GDM1 (cell line): ENCODE results near the gene TRIM43.
"Not testable (repeated sequence)": the region's sequence is repeated elsewhere in the genome, so short reads cannot be mapped to it uniquely, and the experiment has no call there.

Experiments used
- DNase-seq: peaks from one replicate; lab custom pipeline; 2025; lab: John Stamatoyannopoulos, UW

TRIM43 gene

DNA sequence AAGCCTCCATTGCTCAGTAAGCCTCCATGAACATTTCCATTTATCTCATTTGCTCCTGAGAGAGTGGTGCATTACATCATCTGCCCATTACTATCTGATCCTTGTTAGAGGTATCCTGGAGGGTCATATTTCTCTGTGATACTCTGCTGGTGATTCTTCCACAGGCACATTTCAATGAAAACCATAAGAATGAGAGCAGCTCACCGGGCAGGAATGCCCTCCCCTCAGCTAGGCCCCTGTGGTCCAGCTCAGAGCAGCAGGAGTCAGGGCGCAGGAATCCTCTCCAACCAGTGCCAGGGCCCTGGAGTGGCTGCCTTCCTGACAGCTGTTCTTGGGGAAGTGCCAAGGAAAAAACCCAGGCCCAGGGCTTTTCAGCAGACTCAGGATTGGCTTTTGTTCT lies 50.0 kb downstream of the TRIM43 start:
- DNase-seq: not testable (repeated sequence)

DNA sequence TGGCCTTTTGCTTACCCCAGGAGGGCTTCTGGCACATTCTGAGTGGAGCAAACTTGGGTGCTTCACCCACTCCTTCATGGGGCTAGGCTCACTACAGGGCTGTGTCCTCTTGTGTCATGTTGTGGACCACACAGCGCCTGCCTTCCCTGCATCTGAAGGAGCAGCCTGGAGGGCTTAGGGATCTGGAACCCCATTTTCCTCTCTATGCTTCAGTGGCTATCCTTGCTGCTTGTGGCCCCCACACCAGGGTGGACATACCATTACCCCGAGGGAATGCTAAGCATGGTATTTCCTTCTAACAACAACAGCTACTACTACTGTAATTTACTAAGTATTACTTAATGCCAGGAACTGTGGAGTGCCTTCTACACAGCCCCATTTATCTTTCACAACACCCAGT lies 50.6 kb downstream of the TRIM43 start:
- not testable (repeated sequence) for DNase-seq

DNA sequence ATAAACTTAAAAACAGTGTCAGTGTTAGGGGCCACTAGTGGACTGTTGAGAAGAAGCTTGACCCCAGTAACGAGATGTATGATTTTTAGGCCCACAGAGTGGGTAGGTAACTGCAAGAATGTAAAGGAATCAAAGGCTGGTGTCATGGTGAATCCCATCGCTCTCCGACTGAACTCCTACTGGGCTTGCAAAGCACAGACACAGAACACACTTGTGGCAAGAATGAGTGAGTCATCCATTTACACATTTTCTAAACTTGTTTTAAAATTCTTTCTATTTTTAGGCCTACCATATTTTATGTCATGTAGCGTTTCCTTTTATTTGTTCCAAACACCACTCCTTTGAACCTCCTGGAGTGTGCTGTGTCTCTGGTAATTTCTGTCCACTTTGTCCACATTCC lies 51.1 kb downstream of the TRIM43 start:
- DNase-seq: not testable (repeated sequence)

DNA sequence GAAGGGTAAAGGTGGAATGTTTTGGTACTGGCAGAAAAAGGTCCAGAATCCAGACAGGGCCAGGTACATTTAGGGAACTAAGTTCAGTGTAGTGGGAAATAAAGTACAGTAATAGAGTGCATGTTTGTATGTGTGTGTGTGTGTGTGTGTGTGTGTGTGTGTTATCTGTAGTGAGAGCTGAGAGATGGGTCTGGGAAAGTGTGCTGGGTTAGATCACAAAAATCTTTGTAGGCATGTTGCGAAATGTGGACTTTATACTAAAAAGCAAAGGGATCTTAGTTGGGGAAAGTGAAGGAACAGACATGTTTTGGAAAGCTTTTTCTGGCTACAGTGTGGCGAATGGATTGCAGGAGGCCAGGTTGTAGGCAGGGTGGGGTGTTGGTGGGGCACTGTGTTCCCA lies 53.5 kb downstream of the TRIM43 start:
- DNase-seq: not testable (repeated sequence)

DNA sequence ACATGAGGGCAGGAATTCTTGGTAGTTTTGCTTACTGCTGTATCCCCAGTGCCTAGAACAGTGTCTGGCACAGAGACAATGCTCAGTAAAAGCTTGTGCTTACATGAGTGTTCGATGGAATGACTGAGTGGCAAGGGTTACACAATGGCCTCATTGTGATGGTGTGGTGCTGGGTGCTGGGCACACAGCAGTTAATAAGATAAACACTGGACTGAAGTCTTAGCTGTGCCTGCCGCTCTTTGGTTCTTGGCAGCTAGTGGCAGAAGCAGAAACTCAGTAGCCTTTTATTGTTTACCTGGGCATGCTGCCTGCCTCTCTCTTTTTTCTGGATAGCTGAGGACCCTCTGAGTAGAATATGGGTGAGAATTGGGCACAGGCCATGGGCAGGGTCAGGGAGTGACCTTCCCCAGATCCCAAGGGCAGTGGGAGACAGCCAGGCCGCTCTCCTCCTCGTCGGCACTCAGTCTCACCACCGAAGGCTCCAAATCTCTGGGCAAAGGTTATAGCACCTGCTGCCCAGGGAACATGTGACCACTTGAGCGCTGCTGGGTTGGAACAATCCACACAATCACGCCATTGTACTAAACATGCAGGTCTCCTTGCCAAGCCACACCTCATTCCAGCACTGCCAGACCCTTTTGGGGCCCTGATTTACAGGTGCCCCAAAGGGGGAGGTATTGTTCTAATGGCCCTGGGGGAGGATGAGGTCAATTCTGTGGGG lies 54.6 kb downstream of the TRIM43 start:
- DNase-seq: not testable (repeated sequence)

DNA sequence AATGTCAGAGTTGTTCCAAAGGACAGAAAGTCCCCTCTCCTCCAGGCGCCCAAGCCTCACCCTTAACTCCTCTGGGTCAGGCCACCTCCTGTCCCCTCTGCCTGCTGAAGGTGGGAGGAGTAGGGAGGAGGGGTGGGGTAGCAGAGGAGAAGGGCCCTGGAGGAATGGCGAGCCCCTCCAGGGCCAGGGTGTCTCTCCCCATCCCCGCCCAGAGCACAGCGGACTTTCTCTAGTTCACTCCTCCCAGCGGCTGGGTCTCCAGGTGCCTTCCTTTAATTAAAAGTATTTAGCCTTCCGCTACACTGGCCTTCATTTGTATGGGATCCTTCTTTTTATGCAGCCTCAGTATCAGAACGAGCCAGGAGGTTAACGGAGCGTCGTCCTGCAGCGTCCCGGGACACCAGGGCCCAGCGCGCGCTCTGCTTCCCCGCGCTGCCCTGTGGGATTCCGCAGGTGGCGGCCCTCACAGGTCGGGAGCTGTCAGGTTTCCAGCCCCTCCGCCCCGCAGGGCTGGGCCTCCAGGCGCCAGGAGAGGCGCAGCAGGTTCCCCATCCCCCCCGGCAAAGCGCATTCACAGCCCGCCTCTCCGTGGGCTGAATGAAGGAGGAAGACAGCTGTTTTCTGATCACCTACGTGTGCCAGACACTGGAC lies 57.2 kb downstream of the TRIM43 start:
- not testable (repeated sequence) for DNase-seq
